IMR-90 (cell line): Measurements from ENCODE around the gene CCDC116. TPM values are rescaled to one million over a fixed set of nuclear protein-coding genes. Genes with fewer than 3 reads are reported as not detected.

ENCODE experiments used
- ATAC-seq: fragments of 200-7000 bp; cut with Tn5 transposase; 2 replicates; pipeline ENCODE4 v1.9.1; 2020; ENCODE audit warnings: low read depth, mild to moderate bottlenecking, moderate library complexity
- BruUV-seq: library from RNA; stranded (reverse); fragments of 400-500 nt; replicated peaks from 2 replicates; lab custom pipeline; 2021; lab: Mats Ljungman, UMichigan
- CTCF ChIA-PET: fragments of 300-600 bp; formaldehyde crosslinking; extraction: SDS; loops from one replicate; lab custom pipeline; 2021; ENCODE audit warnings: antibody characterized with exemption; lab: Yijun Ruan, JAX
- POLR2A ChIA-PET: fragments of 300-600 bp; sonication (Branson Sonifier 250); formaldehyde crosslinking; loops from one replicate; lab custom pipeline; 2022; ENCODE audit warnings: antibody characterized with exemption; ENCODE audit not compliant: unreplicated experiment; lab: Charles Lee
- DNase-seq: peaks from one replicate; pipeline ENCODE4 v3.0.0; 2013
- H2AFZ ChIP-seq: replicated peaks from 2 replicates; pipeline ENCODE3; 2013; ENCODE audit warnings: low read length, mild to moderate bottlenecking; ENCODE audit not compliant: poor library complexity
- H2AK5ac ChIP-seq: 2 replicates; pipeline ENCODE4 v1.6.1; 2013; ENCODE audit warnings: low read depth, low read length, inconsistent platforms
- H2AK9ac ChIP-seq: replicated peaks from 2 replicates; pipeline ENCODE3; 2013; ENCODE audit warnings: mild to moderate bottlenecking, low read depth, low read length, moderate library complexity; ENCODE audit not compliant: poor library complexity
- H2BK120ac ChIP-seq: 2 replicates; pipeline ENCODE4 v1.6.1; 2013; ENCODE audit warnings: low read depth, low read length, inconsistent platforms
- H2BK15ac ChIP-seq: 3 replicates; pipeline ENCODE4 v1.6.1; 2013; ENCODE audit warnings: low read depth, low read length, inconsistent platforms
- H2BK20ac ChIP-seq: 2 replicates; pipeline ENCODE4 v1.6.1; 2013; ENCODE audit warnings: low read depth, mild to moderate bottlenecking, inconsistent platforms, low read length, moderate library complexity
- H2BK5ac ChIP-seq: 2 replicates; pipeline ENCODE4 v1.6.1; 2013; ENCODE audit warnings: mild to moderate bottlenecking, low read depth, low read length, inconsistent platforms; ENCODE audit not compliant: poor library complexity, severe bottlenecking
- H3K14ac ChIP-seq: replicated peaks from 2 replicates; pipeline ENCODE4 v1.6.1; 2013; ENCODE audit warnings: low read depth, low read length, inconsistent platforms
- H3K18ac ChIP-seq: 2 replicates; pipeline ENCODE4 v1.6.1; 2013; ENCODE audit warnings: low read depth, low read length, control low read depth
- H3K23ac ChIP-seq: 2 replicates; pipeline ENCODE4 v1.6.1; 2013; ENCODE audit warnings: low read depth, low read length, inconsistent platforms
- H3K27ac ChIP-seq: 2 replicates; pipeline ENCODE4 v1.5.1; 2013; ENCODE audit warnings: mild to moderate bottlenecking, control low read depth, low read length; ENCODE audit not compliant: insufficient read depth
- H3K27me3 ChIP-seq: 2 replicates; pipeline ENCODE4 v1.6.1; 2013; ENCODE audit warnings: low read length; ENCODE audit not compliant: control insufficient read depth, insufficient read depth
- H3K36me3 ChIP-seq: 2 replicates; pipeline ENCODE4 v1.6.1; 2013; ENCODE audit warnings: low read length, mixed read lengths; ENCODE audit not compliant: control insufficient read depth, insufficient read depth
- H3K4ac ChIP-seq: 2 replicates; pipeline ENCODE4 v1.6.1; 2013; ENCODE audit warnings: low read depth, low read length, inconsistent platforms
- H3K4me1 ChIP-seq: 2 replicates; pipeline ENCODE4 v1.6.1; 2013; ENCODE audit warnings: low read length, mixed read lengths; ENCODE audit not compliant: control insufficient read depth, insufficient read depth
- H3K4me2 ChIP-seq: 2 replicates; pipeline ENCODE4 v1.6.1; 2013; ENCODE audit warnings: low read depth, mild to moderate bottlenecking, control low read depth, low read length, moderate library complexity
- H3K4me3 ChIP-seq: 2 replicates; pipeline ENCODE4 v1.5.1; 2013; ENCODE audit warnings: low read depth, mild to moderate bottlenecking, control low read depth, low read length, moderate library complexity; ENCODE audit not compliant: insufficient read depth
- H3K56ac ChIP-seq: 2 replicates; pipeline ENCODE4 v1.6.1; 2013; ENCODE audit warnings: low read length, inconsistent platforms; ENCODE audit not compliant: insufficient read depth; ENCODE audit errors: extremely low read depth
- H3K79me1 ChIP-seq, 2 experiments: 2 replicates each; pipeline ENCODE4 v1.6.1; 2013; ENCODE audit warnings: low read length in 2 of 2, inconsistent platforms in 1 of 2, low read depth in 1 of 2
- H3K9ac ChIP-seq: 2 replicates; pipeline ENCODE4 v1.6.1; 2013; ENCODE audit warnings: low read depth, low read length, control low read depth
- H3K9me1 ChIP-seq: 2 replicates; pipeline ENCODE4 v1.6.1; 2013; ENCODE audit warnings: low read length, inconsistent platforms; ENCODE audit not compliant: insufficient read depth
- H3K9me3 ChIP-seq: 2 replicates; pipeline ENCODE4 v1.6.1; 2013; ENCODE audit warnings: low read length; ENCODE audit not compliant: control insufficient read depth, insufficient read depth
- H4K20me1 ChIP-seq: 2 replicates; pipeline ENCODE4 v1.6.1; 2013; ENCODE audit warnings: low read length, inconsistent platforms; ENCODE audit not compliant: insufficient read depth
- H4K5ac ChIP-seq: 2 replicates; pipeline ENCODE4 v1.6.1; 2013; ENCODE audit warnings: mild to moderate bottlenecking, low read depth, low read length, control low read depth
- H4K8ac ChIP-seq, 2 experiments: 2 replicates each; pipeline ENCODE4 v1.6.1; 2013; ENCODE audit warnings: low read depth in 2 of 2, low read length in 2 of 2, control low read depth in 1 of 2, inconsistent platforms in 1 of 2
- H4K91ac ChIP-seq: 2 replicates; pipeline ENCODE4 v1.6.1; 2013; ENCODE audit warnings: low read depth, low read length, inconsistent platforms; ENCODE audit not compliant: insufficient read depth
- CEBPB ChIP-seq: IDR thresholded peaks from 2 replicates; pipeline ENCODE4 v1.6.1; 2012; ENCODE audit warnings: low read depth, low read length, improper control_type of control experiment
- CHD1 ChIP-seq: IDR thresholded peaks from 2 replicates; pipeline ENCODE4 v1.6.1; 2012; ENCODE audit warnings: low read depth, low read length, improper control_type of control experiment
- FOS ChIP-seq: fragments of 150-350 bp; IDR thresholded peaks from 2 replicates; pipeline ENCODE4 v1.6.1; 2016; ENCODE audit warnings: low read depth, low read length
- MAZ ChIP-seq: IDR thresholded peaks from 2 replicates; pipeline ENCODE4 v1.6.1; 2012; ENCODE audit warnings: low read depth, mild to moderate bottlenecking, low read length, improper control_type of control experiment, moderate library complexity, borderline replicate concordance
- MXI1 ChIP-seq: IDR thresholded peaks from 2 replicates; pipeline ENCODE4 v1.6.1; 2012; ENCODE audit warnings: low read depth, mild to moderate bottlenecking, low read length, moderate library complexity, borderline replicate concordance
- NFE2L2 ChIP-seq: fragments of 150-350 bp; IDR thresholded peaks from 2 replicates; pipeline ENCODE4 v1.6.1; 2016; ENCODE audit warnings: low read depth, mild to moderate bottlenecking, low read length
- POLR2A ChIP-seq: IDR thresholded peaks from 2 replicates; pipeline ENCODE4 v1.6.1; 2012; ENCODE audit warnings: mild to moderate bottlenecking, low read depth, low read length
- RAD21 ChIP-seq: IDR thresholded peaks from 2 replicates; pipeline ENCODE4 v1.6.1; 2012; ENCODE audit warnings: low read length, improper control_type of control experiment
- RCOR1 ChIP-seq: IDR thresholded peaks from 2 replicates; pipeline ENCODE4 v1.6.1; 2012; ENCODE audit warnings: mild to moderate bottlenecking, low read length, improper control_type of control experiment; ENCODE audit not compliant: insufficient replicate concordance
- RFX5 ChIP-seq: IDR thresholded peaks from 2 replicates; pipeline ENCODE4 v1.8.0; 2012; ENCODE audit warnings: low read depth, mild to moderate bottlenecking, low read length, moderate library complexity
- SMC3 ChIP-seq: fragments of 150-350 bp; IDR thresholded peaks from 2 replicates; pipeline ENCODE4 v1.6.1; 2016; ENCODE audit warnings: low read depth, mild to moderate bottlenecking, antibody characterized with exemption, low read length, moderate library complexity
- WGBS, 2 experiments: methylation state at CpG; one replicate each; pipeline versions ENCODE4 v1.1.5 to v1.1.7; 2013; ENCODE audit warnings: missing lambda C conversion rate in 2 of 2; ENCODE audit not compliant: insufficient read length in 1 of 2; ENCODE audit errors: extremely low coverage in 2 of 2; 5-methylcytosine and 5-hydroxymethylcytosine counted together
- dilution Hi-C: fragments of 300-500 bp; cut with HindIII; formaldehyde crosslinking; loops from one replicate; pipeline ENCODE4 v1.14.3; 2018; ENCODE audit warnings: low sequenced_read_pairs; ENCODE audit not compliant: unreplicated experiment
- in situ Hi-C: fragments of 300-500 bp; cut with MboI; formaldehyde crosslinking; loops from 3 replicates; pipeline ENCODE4 v1.14.3; 2019; ENCODE audit warnings: low sequenced_read_pairs, inconsistent platforms, mixed read lengths
- intact Hi-C: fragments of 100-400 bp; cut with micrococcal nuclease; formaldehyde crosslinking; loops from 2 replicates; pipeline ENCODE4 v1.10.0; 2022
- polyA plus RNA-seq, 3 experiments: library from polyadenylated mRNA; depleted of rRNA; stranded (reverse); fragments of >200 nt; gene quantifications; 2 replicates each; pipeline ENCODE4 v1.2.3, GENCODE V29; 2012; ENCODE audit warnings: low replicate concordance in 1 of 3
- total RNA-seq: library from RNA; depleted of rRNA; stranded (reverse); fragments of >200 nt; gene quantifications from 2 replicates; pipeline ENCODE4 v1.2.3, GENCODE V29; 2012
- TF ChIP-seq, protein P1 (sequence below): conservative IDR thresholded peaks from 2 replicates; pipeline ENCODE4 v1.5.1; 2012; ENCODE audit warnings: mild to moderate bottlenecking, low read depth, low read length, improper control_type of control experiment
- TF ChIP-seq, protein P2 (sequence below): fragments of 150-350 bp; IDR thresholded peaks from 2 replicates; pipeline ENCODE4 v1.6.1; 2016; ENCODE audit warnings: low read depth, mild to moderate bottlenecking, low read length, moderate library complexity, borderline replicate concordance
- TF ChIP-seq, protein P3 (sequence below): fragments of 150-350 bp; IDR thresholded peaks from 2 replicates; pipeline ENCODE4 v1.6.1; 2017; ENCODE audit warnings: mild to moderate bottlenecking, antibody characterized with exemption, low read length, low read depth

The CCDC116 gene
- total and polyA plus RNA-seq, 2 of the 4 experiments (the other 2 are of a cell fraction): under 0.01 to 0.27 TPM

DNA sequence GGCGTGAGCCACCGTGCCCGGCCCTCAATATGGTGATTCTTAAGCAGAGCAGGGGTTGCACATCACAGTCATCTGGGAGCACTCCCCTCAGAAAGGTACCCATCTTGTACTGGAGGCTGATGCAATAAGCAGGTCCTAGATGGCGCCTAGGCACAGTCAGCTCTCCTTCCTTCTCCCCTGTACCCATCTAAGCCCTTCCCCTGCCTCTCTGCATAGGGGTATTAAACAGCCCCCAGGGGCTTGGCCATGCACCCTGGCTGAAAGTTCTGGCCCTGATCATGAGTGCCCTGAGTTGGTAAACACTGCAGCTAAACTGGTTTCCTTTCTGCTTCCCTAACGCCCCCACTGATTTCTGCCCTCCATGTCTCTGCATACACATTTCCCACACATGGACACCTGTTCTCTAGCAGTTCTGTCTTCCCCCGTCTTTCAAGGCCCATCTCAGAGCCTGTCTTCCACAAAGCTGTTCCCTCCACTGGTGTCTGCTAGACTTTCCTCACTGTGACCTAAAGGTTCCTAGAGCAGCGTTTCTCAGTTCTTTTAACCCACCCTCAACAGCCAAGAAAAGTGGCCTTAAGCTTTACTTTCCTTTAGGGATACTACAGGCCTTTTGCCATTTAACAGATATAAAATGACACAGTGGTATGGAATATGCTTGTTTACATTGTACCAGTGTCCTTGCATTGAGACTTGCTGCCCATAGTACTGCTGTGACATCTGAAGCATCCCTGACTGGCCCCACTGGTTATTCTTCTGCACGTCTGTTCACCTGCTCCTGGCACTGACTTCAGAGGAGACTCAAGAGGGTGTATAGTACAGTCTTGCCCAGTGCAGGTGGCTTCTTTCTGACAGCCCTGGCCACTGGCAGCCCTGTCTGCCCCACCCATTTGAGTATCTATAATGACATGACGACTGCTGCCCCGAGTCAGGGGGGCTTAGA, 49.5 kb upstream of the CCDC116 start:
- H3K56ac ChIP-seq: no peak overlapping the region
- no peaks in the 10 kb centered on the region for H3K9me3 ChIP-seq
- no peak overlapping the region for H3K4me2 ChIP-seq
- H3K27ac ChIP-seq: no peak overlapping the region
- H4K91ac ChIP-seq: no peak overlapping the region
- no peak overlapping the region for H4K5ac ChIP-seq
- no peak overlapping the region for H3K9ac ChIP-seq
- no peak overlapping the region for H3K14ac ChIP-seq
- ATAC-seq: no peak
- in situ Hi-C loops: no loop called here
- H3K79me1 ChIP-seq: peaks cover 4 to 57% of the 10 kb centered on the region in 2 experiments; a peak in 3 of 4 replicates
- 95% methylated on average over 6 of the region's 10 CpGs; no CpG with 5 or more reads in 1 of the 2 experiments for WGBS, 2 experiments
- ChIA-PET CTCF (interaction anchor here (1.5 kb wide), 1 partner anchor 9 kb away, joined by 4 read pairs; no protein-coding TSS in a partner anchor), POLR2A (no interaction called here)
- no peak overlapping the region for H2BK20ac ChIP-seq
- H3K18ac ChIP-seq: no peak overlapping the region
- no peak overlapping the region for H4K8ac ChIP-seq
- no peak overlapping the region for H2BK120ac ChIP-seq
- H2AK5ac ChIP-seq: no peak overlapping the region
- peaks cover 98% of the 10 kb centered on the region for H4K20me1 ChIP-seq
- H3K4me3 ChIP-seq: no peak overlapping the region
- peaks cover 4% of the 10 kb centered on the region for H3K36me3 ChIP-seq
- H2AFZ ChIP-seq: no peak overlapping the region
- no peak overlapping the region for H2AK9ac ChIP-seq
- H3K23ac ChIP-seq: no peak overlapping the region
- dilution Hi-C loops: no loop called here
- H3K4ac ChIP-seq: no peak overlapping the region
- H3K27me3 ChIP-seq: no peaks in the 10 kb centered on the region
- peaks cover 28% of the 10 kb centered on the region for H3K4me1 ChIP-seq
- intact Hi-C loops: no loop called here
- BruUV-seq: no TSS peak
- H3K9me1 ChIP-seq: peaks cover 28% of the 10 kb centered on the region
- no peak for DNase-seq
- H2BK5ac ChIP-seq: no peak overlapping the region
- H2BK15ac ChIP-seq: no peak overlapping the region
- TF ChIP-seq RCOR1: no peak
- TF ChIP-seq CEBPB: no peak
- TF ChIP-seq RFX5: no peak
- no peak for TF ChIP-seq NFE2L2
- TF ChIP-seq MAZ: no peak
- TF ChIP-seq POLR2A: no peak
- no peak for TF ChIP-seq RAD21
- TF ChIP-seq CHD1: no peak
- TF ChIP-seq SMC3: no peak
- TF ChIP-seq FOS: no peak
- TF ChIP-seq, protein P1, sequence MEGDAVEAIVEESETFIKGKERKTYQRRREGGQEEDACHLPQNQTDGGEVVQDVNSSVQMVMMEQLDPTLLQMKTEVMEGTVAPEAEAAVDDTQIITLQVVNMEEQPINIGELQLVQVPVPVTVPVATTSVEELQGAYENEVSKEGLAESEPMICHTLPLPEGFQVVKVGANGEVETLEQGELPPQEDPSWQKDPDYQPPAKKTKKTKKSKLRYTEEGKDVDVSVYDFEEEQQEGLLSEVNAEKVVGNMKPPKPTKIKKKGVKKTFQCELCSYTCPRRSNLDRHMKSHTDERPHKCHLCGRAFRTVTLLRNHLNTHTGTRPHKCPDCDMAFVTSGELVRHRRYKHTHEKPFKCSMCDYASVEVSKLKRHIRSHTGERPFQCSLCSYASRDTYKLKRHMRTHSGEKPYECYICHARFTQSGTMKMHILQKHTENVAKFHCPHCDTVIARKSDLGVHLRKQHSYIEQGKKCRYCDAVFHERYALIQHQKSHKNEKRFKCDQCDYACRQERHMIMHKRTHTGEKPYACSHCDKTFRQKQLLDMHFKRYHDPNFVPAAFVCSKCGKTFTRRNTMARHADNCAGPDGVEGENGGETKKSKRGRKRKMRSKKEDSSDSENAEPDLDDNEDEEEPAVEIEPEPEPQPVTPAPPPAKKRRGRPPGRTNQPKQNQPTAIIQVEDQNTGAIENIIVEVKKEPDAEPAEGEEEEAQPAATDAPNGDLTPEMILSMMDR: no peak
- TF ChIP-seq, protein P2, sequence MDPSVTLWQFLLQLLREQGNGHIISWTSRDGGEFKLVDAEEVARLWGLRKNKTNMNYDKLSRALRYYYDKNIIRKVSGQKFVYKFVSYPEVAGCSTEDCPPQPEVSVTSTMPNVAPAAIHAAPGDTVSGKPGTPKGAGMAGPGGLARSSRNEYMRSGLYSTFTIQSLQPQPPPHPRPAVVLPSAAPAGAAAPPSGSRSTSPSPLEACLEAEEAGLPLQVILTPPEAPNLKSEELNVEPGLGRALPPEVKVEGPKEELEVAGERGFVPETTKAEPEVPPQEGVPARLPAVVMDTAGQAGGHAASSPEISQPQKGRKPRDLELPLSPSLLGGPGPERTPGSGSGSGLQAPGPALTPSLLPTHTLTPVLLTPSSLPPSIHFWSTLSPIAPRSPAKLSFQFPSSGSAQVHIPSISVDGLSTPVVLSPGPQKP: no peak
- TF ChIP-seq, protein P3, sequence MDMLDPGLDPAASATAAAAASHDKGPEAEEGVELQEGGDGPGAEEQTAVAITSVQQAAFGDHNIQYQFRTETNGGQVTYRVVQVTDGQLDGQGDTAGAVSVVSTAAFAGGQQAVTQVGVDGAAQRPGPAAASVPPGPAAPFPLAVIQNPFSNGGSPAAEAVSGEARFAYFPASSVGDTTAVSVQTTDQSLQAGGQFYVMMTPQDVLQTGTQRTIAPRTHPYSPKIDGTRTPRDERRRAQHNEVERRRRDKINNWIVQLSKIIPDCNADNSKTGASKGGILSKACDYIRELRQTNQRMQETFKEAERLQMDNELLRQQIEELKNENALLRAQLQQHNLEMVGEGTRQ: no peak
- no peak for TF ChIP-seq MXI1
